GM21576 (cell line): Measurements from ENCODE around the gene DTWD1.
"Not testable (repeated sequence)": the region's sequence is repeated elsewhere in the genome, so short reads cannot be mapped to it uniquely, and the experiment has no call there.

Experiments
- ATAC-seq: cut with Tn5 transposase; IDR thresholded peaks from one replicate; pipeline ENCODE4 v1.9.1; 2021; ENCODE audit warnings: mild to moderate bottlenecking, moderate library complexity; ENCODE audit not compliant: unreplicated experiment

DTWD1 gene, protein sequence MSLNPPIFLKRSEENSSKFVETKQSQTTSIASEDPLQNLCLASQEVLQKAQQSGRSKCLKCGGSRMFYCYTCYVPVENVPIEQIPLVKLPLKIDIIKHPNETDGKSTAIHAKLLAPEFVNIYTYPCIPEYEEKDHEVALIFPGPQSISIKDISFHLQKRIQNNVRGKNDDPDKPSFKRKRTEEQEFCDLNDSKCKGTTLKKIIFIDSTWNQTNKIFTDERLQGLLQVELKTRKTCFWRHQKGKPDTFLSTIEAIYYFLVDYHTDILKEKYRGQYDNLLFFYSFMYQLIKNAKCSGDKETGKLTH

GRCh38 chr15:49620658-49621368 lies at the start of gene DTWD1, which contains the start of gene FAM227B:
Gene DTWD1 (plus strand): TSS chr15:49621048. CDS start chr15:49625168, 4,120 bp downstream.
Gene FAM227B (minus strand): TSS chr15:49620818. CDS start chr15:49615171, 5,647 bp downstream.
- peak; percentile 98 for ATAC-seq

GRCh38 chr15:49573421-49573820 lies 47.4 kb upstream of the DTWD1 start:
- ATAC-seq, result no peak

GRCh38 chr15:49589030-49589429 lies 31.8 kb upstream of the DTWD1 start:
- ATAC-seq, result peak; percentile 94

- not testable (repeated sequence) for ATAC-seq
These were observed 28.0 kb upstream of the DTWD1 start for GRCh38 chr15:49592829-49593316.

- no peak for ATAC-seq
These were observed 16.0 kb upstream of the DTWD1 start for GRCh38 chr15:49604625-49605409.

- no peak for ATAC-seq
These were observed 15.3 kb upstream of the DTWD1 start for GRCh38 chr15:49605588-49605987.

GRCh38 chr15:49606594-49606993 lies 14.3 kb upstream of the DTWD1 start:
- ATAC-seq, result no peak

- ATAC-seq, result no peak
These were observed 10.5 kb upstream of the DTWD1 start for GRCh38 chr15:49610157-49610918.

DNA sequence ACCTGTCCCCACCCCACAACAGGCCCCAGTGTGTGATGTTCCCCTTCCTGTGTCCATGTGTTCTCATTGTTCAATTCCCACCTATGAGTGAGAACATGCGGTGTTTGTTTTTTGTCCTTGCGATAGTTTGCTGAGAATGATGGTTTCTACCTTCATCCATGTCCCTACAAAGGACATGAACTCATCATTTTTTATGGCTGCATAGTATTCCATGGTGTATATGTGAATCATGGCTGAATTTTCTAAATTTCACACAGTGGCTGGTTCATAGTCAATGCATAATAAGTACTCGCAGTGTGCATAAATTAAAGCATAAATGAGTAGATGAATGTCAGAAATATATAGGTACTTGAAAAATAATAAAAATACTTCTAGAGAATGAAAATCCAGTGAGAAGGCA lies 8.6 kb upstream of the DTWD1 start:
- ATAC-seq, result not testable (repeated sequence)

DNA sequence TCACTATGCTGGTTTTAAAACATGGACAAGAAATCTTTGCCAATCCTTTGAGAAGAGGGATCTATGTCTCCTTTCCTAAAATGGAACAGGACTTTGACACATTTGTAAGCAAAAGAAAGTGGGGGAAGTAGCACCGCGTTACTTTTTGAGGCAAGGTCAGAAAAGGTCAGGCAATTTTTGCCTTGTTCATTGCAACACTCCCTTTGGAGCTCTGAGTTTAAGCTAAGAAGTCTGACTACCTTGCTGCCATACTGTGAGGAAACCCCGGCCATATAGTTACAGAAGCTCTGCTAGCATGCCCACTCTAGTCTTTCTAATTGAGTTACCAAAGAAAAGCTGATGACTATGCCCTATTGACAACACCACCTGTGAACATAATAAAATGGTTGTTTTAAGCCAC lies 1.6 kb upstream of the DTWD1 start:
- ATAC-seq, result no peak

DNA sequence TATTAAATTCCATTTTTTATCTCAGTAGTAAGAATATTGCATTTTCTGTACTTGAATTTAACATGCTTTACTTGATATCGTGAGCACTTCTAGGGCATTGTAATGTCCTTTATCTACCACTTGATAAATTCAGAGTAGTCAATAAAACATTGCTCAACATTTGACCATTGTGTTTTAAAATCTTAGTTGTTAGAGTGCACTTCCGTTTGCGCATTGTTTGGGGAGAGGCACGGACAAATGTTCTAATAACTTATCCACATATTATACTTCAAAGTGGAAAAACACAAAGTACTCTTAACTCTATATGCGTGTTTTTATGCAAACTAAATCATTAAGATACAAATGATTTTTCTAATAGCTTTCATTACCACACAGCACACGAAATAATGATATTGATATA lies 649 bp upstream of the DTWD1 start:
- ATAC-seq, result no peak

- ATAC-seq, result no peak
These were observed 558 bp downstream of the DTWD1 start for GRCh38 chr15:49621401-49621811.

DNA sequence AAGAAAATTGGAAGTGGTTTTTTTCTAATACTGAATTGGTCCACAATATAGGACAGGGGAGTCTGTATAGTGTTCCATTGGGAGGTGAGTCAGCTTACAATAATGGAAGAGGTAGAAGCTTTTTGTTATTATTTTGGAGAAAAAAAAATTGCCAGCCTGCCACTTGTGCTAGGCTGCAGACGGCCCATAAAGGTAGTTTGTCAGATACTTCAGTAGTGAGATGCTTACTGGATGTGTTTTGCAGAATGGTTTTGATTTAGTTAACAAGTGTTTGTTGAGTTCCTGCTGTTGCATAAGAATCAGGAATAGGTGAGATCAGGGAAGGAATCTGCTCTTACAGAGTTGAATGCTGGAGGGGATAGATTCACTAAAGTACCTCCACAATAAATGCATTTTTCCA lies 1.0 kb downstream of the DTWD1 start:
- ATAC-seq, result no peak

DNA sequence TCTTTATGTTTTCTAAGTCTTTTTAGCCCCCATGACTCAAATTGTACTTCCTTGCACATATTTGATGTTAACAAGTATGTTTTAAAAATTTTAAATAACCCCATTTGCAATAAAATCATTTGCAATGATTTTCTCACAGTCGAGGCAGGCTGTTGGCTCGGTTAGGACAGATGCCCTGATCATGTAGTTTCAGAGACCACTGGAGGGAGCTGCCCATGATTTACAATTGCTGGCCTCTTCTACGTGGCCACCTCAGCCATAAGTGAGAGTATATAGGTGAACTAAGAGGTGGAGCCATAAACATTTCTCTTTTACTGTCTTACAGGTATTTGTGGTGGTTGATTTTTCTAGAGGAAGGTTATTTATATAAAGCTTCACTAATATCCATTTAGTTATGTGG lies 1.7 kb downstream of the DTWD1 start:
- ATAC-seq, result no peak

GRCh38 chr15:49624056-49624455 lies 3.2 kb downstream of the DTWD1 start:
- no peak for ATAC-seq

DNA sequence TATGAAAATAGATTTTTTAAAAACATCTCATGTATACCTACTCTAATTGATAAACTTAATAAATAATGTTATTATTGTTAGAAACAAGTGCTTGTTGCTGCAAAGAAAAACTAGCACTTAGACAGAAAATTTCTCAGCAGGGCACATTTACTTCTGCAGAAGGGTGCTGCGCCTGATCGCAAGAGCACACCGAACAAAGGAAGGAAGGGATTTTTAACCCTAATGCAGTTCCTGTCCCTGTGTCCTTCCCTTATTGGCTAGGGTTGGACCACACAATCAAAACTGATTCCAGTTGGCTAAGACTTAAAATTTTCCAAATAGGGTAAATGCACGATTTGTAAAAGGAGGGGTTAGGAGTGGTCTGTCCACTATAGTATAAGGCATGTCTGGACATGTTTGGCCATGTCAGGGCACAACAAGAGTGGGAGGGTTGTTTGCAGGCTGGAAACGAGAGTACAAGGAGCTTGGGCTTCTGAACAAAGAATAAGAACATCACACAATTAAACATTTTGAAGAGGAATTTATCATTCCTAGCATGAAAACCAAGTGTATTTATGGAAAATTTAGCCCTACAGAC lies 4.7 kb downstream of the DTWD1 start:
- no peak for ATAC-seq

DNA sequence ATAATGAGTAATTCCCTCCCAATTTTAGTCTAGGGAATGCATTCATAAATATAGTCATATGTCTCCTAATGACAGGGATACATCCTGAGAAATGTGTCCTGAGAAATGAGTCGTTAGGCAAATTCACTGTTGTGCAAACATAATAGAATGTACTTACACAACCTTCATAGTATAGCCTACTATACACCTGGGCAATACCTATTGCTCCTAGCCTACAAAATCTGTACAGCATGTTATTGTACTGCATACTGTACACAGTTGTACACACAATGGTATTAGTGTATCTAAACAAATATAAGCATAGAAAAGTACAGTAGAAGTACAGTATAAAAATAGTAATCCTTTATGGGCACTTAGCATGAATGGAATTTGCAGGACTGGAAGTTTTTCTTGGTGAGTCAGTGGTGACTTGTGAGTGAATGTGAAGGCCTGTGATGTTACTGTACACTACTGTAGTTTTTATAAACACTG lies 6.6 kb downstream of the DTWD1 start:
- no peak for ATAC-seq

- ATAC-seq, result no peak
These were observed 7.5 kb downstream of the DTWD1 start for GRCh38 chr15:49628379-49628778.

DNA sequence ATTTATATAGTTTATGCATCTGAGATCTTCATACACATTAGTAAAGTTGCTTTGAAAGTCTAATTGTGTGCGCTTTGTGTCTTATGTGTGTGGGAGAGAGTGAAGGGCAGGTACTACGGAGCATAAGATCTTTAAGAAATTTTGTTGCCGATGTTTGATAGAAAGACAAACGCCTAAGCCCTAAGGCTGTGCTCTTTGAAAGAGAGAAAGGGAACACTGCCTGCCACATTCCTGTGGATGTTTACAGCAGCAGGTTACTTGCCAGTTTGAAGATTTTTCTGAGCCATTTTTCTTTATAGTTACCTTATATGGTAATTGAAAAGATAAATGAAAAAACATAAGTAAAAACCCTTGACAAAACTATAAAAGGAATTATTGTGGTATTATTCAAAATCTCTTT lies 17.0 kb downstream of the DTWD1 start:
- ATAC-seq, result no peak

DNA sequence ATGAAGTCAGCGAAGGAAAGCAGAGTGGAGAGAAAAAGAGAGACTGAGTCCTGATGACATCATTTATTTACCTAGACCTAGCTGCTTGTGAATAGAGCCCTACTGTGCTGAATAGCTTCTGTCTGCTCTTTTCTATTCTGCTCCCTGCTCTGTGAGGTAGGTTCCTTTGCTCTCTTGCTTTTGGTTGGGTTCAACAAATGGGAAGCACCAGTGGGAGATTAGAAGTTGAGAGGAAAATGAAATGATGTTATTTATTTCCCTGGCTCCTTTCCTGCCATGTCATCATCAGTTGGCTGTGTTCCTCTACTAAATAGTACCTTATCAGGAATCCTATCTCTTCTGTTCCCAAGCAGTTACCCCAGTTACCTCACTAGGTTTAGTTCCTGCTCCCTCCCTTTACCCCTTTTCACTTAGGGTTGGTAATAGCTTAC lies 23.5 kb downstream of the DTWD1 start:
- ATAC-seq, result no peak
